ENCODE measurements around the gene SMLR1. TPM values are rescaled to one million over a fixed set of nuclear protein-coding genes. Genes with fewer than 3 reads are reported as not detected.

SMLR1 gene
- total and polyA plus RNA-seq, 12 donors: 0.08 to 3.9 (median 0.42) TPM; not detected in 3

DNA sequence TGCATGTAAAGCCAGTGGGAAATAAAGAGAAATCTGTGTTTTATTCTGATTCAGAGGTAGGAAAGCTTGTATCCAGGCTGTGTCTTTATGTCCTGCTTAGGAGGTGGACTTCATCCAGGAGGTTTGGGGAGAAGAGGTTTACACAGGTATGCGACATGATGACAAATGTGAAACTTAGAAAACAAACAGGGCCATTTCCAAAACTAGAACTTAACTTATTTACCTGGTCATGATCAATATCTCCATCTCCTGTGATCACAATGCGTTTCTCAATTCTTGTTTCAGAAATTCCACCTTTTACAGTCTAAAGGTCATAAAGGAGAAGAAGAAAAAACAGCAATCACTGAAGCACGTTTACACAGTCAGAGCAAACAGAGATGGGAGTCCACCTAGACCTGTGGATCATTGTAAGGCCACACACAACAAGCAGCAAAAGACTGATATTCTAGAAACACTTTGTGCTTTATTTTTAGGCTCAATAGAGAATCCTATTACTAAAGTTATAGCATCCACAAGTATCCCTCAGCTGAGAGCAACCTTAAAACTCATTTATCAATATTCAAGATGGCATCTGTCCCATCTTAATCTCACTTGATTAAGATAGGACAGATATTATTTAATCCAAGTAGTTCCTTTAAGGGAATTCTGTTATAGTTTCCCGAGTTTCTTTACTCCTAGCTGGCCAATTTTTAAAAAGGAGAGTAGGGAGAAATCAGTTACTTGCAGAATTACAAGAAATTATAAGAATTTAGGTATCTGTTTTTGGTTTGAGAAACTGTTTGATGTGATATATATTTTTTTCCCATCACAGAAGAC lies 36.4 kb downstream of the SMLR1 start:
- intact Hi-C loops (cut with DNase I): no loop called here

DNA sequence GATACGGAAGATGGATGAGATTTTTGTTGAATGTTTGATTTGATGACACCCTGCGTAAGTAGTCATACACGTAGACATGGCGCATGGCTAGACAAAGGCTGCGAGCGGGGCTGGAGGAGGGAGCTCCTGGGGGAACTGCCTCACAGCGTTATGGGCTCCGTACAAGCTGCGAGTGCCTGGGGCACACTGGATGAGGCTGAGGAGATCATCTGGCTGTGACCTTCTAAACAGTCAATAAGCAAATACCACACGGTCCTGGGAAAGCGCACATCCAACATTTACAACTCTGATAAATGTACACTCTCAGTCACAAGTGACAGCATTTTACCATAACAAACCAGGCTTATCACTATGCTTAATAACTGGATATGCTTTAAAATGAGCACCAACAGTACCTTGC lies 37.1 kb downstream of the SMLR1 start:
- TF ChIP-seq, protein P1, sequence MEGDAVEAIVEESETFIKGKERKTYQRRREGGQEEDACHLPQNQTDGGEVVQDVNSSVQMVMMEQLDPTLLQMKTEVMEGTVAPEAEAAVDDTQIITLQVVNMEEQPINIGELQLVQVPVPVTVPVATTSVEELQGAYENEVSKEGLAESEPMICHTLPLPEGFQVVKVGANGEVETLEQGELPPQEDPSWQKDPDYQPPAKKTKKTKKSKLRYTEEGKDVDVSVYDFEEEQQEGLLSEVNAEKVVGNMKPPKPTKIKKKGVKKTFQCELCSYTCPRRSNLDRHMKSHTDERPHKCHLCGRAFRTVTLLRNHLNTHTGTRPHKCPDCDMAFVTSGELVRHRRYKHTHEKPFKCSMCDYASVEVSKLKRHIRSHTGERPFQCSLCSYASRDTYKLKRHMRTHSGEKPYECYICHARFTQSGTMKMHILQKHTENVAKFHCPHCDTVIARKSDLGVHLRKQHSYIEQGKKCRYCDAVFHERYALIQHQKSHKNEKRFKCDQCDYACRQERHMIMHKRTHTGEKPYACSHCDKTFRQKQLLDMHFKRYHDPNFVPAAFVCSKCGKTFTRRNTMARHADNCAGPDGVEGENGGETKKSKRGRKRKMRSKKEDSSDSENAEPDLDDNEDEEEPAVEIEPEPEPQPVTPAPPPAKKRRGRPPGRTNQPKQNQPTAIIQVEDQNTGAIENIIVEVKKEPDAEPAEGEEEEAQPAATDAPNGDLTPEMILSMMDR (IDR thresholded peaks at IDR 0.05): no peak
- no peak for TF ChIP-seq POLR2A (IDR thresholded peaks at IDR 0.05)
- Histone ChIP-seq H3K36me3 (replicated peaks in 1 of 2) (peaks cover 0 to 15% of the 10 kb centered on the region in 2 donors), H3K4me1 (replicated peaks in 1 of 2) (no peaks in the 10 kb centered on the region), H3K9me3 (replicated peaks in 1 of 3) (no peaks in the 10 kb centered on the region), H3K4me3 (no peak overlapping the region), H3K27me3 (no peaks in the 10 kb centered on the region), H3K27ac (no peak overlapping the region)
- WGBS, 4 donors: 92 to 96% (median 93%) methylated on average over 11 of the region's 11 CpGs
- DNase-seq: no peak
- intact Hi-C loops (cut with DNase I): no loop called here

More for the DNA sequence above, 36.4 kb downstream of the SMLR1 start:
- 90 to 94% (median 93%) methylated on average over 4 of the region's 4 CpGs for WGBS, 4 donors
- peaks cover 0 to 15% of the 10 kb centered on the region in 2 donors for H3K36me3 ChIP-seq (replicated peaks in 1 of 2)
- H3K27ac ChIP-seq: no peak overlapping the region
- H3K4me3 ChIP-seq: no peak overlapping the region
- H3K9me3 ChIP-seq (replicated peaks in 1 of 3): no peaks in the 10 kb centered on the region
- no peaks in the 10 kb centered on the region for H3K4me1 ChIP-seq (replicated peaks in 1 of 2)
- H3K27me3 ChIP-seq: no peaks in the 10 kb centered on the region
- DNase-seq: no peak
- TF ChIP-seq POLR2A (IDR thresholded peaks at IDR 0.05): no peak
- TF ChIP-seq, protein P1 (IDR thresholded peaks at IDR 0.05): no peak

DNA sequence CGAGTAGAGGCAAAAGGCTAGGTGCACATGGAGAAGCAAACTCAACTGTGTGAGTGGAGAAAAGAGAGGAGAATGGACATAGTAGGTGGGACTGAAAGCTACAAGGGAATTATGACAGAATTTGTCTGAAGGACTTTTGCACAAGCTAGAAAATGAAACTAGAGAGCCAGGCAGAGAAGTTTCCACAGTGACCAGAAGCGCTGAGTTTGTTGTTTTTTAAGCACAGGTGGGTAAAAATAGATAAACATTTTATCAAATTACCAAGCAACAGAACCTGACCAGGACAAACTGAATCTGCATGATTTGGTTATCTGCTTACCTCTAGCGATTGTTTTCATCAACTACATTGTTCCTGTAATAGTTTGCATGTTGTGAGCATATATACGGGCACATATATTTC lies 38.6 kb downstream of the SMLR1 start:
- no peak for DNase-seq
- H3K27me3 ChIP-seq: no peaks in the 10 kb centered on the region

DNA sequence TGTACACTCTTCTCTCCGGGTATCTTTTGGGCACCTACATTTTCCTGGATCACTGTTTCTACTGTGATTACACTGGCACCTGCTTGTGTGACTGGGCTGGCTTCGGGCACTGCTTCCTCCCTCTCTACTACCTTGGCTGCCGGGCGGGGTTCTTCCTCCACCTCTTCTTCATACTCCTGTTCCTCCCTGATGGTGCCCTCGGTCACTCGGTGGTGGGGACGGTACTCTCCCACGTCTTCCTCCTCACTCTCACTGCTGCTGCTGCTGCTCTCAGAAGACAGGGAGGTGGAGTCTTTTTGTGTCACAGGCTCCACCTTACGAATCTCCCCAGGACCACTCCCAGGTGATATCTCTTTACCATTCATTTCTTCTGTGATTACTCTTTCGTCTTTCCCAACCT lies 42.5 kb downstream of the SMLR1 start:
- Histone ChIP-seq H3K27me3 (no peaks in the 10 kb centered on the region), H3K36me3 (replicated peaks in 1 of 2) (peaks cover 0 to 8% of the 10 kb centered on the region in 2 donors), H3K27ac (no peak overlapping the region), H3K4me1 (replicated peaks in 1 of 2) (no peaks in the 10 kb centered on the region), H3K4me3 (no peak overlapping the region), H3K9me3 (replicated peaks in 1 of 3) (no peaks in the 10 kb centered on the region)
- no peak for DNase-seq
- TF ChIP-seq, protein P1 (IDR thresholded peaks at IDR 0.05): no peak
- no peak for TF ChIP-seq POLR2A (IDR thresholded peaks at IDR 0.05)
- intact Hi-C loops (cut with DNase I): no loop called here
- WGBS, 4 donors: 90 to 96% (median 96%) methylated on average over 10 of the region's 10 CpGs

More for the DNA sequence above, 38.6 kb downstream of the SMLR1 start:
- WGBS, 4 donors: 89 to 92% (median 90%) methylated on average over 4 of the region's 4 CpGs
- TF ChIP-seq POLR2A (IDR thresholded peaks at IDR 0.05): no peak
- TF ChIP-seq, protein P1 (IDR thresholded peaks at IDR 0.05): no peak
- Histone ChIP-seq H3K4me1 (replicated peaks in 1 of 2) (no peaks in the 10 kb centered on the region), H3K4me3 (no peak overlapping the region), H3K9me3 (replicated peaks in 1 of 3) (no peaks in the 10 kb centered on the region), H3K36me3 (replicated peaks in 1 of 2) (peaks cover 0 to 15% of the 10 kb centered on the region in 2 donors), H3K27ac (no peak overlapping the region)
- intact Hi-C loops (cut with DNase I): no loop called here

All from adrenal gland (tissue), 12 donors.